Fibroblast of lung (primary cell): ENCODE measurements around the gene GPS1. TPM values are rescaled to one million over a fixed set of nuclear protein-coding genes. Genes with fewer than 3 reads are reported as not detected.

Source experiments
- DNase-seq, 2 donors: peaks; one replicate each; pipeline versions ENCODE4 v3.0.0 to v3.0.0-alpha.2; 2010; ENCODE audit warnings: low read depth in 2 of 2
- H2AFZ ChIP-seq: 2 replicates; pipeline ENCODE4 v1.5.1; 2012; ENCODE audit warnings: low read length, control low read depth, inconsistent platforms
- H3K27ac ChIP-seq: 2 replicates; pipeline ENCODE4 v1.5.1; 2011; ENCODE audit warnings: low read length, control low read depth; ENCODE audit not compliant: insufficient read depth
- H3K27me3 ChIP-seq: 2 replicates; pipeline ENCODE4 v1.5.1; 2011; ENCODE audit warnings: mild to moderate bottlenecking, low read length; ENCODE audit not compliant: control insufficient read depth, insufficient read depth
- H3K36me3 ChIP-seq: 2 replicates; pipeline ENCODE4 v1.5.1; 2011; ENCODE audit warnings: low read length; ENCODE audit not compliant: control insufficient read depth, insufficient read depth
- H3K4me1 ChIP-seq: 2 replicates; pipeline ENCODE4 v1.5.1; 2011; ENCODE audit warnings: low read length; ENCODE audit not compliant: control insufficient read depth, insufficient read depth; ENCODE audit errors: extremely low read depth
- H3K4me2 ChIP-seq: 2 replicates; pipeline ENCODE4 v1.5.1; 2011; ENCODE audit warnings: low read length, control low read depth; ENCODE audit not compliant: insufficient read depth; ENCODE audit errors: extremely low read depth
- H3K4me3 ChIP-seq, 4 experiments: fragments of 200-600 bp in 1 of 4; sonication (generic) in 1 of 4; replicated peaks in 1 of 4; 2 replicates each; pipeline ENCODE4 v1.5.1; 2011 to 2016; ENCODE audit warnings: low read length in 4 of 4, low read depth in 3 of 4, mild to moderate bottlenecking in 3 of 4, control low read depth in 2 of 4, inconsistent platforms in 1 of 4, mixed read lengths in 1 of 4; ENCODE audit not compliant: insufficient read depth in 1 of 4; ENCODE audit errors: control extremely low read depth in 1 of 4
- H3K79me2 ChIP-seq: 2 replicates; pipeline ENCODE4 v1.5.1; 2012; ENCODE audit warnings: mild to moderate bottlenecking, low read length, inconsistent platforms; ENCODE audit not compliant: control insufficient read depth, insufficient read depth
- H3K9ac ChIP-seq: 2 replicates; pipeline ENCODE4 v1.5.1; 2011; ENCODE audit warnings: mild to moderate bottlenecking, low read length, control low read depth; ENCODE audit not compliant: insufficient read depth
- H3K9me3 ChIP-seq: 2 replicates; pipeline ENCODE4 v1.5.1; 2012; ENCODE audit warnings: low read depth, low read length; ENCODE audit not compliant: control insufficient read depth, insufficient read depth
- H4K20me1 ChIP-seq: 2 replicates; pipeline ENCODE4 v1.5.1; 2011; ENCODE audit warnings: low read length; ENCODE audit not compliant: control insufficient read depth, insufficient read depth; ENCODE audit errors: extremely low read depth
- CTCF ChIP-seq, 2 donors: IDR thresholded peaks in 1 of 2; conservative IDR thresholded peaks in 1 of 2; 1 replicate in 1 of 2; 2 replicates in 1 of 2; pipeline ENCODE4 v1.5.1; 2011 to 2012; ENCODE audit warnings: low read length in 2 of 2, control low read depth in 1 of 2, inconsistent platforms in 1 of 2, low read depth in 1 of 2, mild to moderate bottlenecking in 1 of 2
- EZH2 ChIP-seq: IDR thresholded peaks from 2 replicates; pipeline ENCODE4 v1.5.1; 2012; ENCODE audit warnings: low read length, control low read depth, mild to moderate bottlenecking; ENCODE audit errors: missing control alignments
- polyA plus RNA-seq, 2 donors: library from polyadenylated mRNA; depleted of rRNA in 1 of 2; stranded (reverse) in 1 of 2; unstranded in 1 of 2; fragments of >200 nt; gene quantifications; 2 replicates each; pipeline ENCODE4 v1.2.1, GENCODE V29; 2011 to 2012; ENCODE audit warnings: missing spikeins in 1 of 2
- total RNA-seq: library from RNA; depleted of rRNA; stranded (reverse); fragments of >200 nt; gene quantifications from 2 replicates; pipeline ENCODE4 v1.2.1, GENCODE V29; 2014

Gene GPS1
- total and polyA plus RNA-seq, 2 donors (not counting 1 experiment from before 2014, with no cell fraction given): 53.3 to 76.6 TPM

- no peak for TF ChIP-seq EZH2
- TF ChIP-seq CTCF (conservative IDR thresholded peaks at IDR 0.05 in 1 of 2, IDR thresholded peaks at IDR 0.05 in 1 of 2; ENCODE audit: low read depth in 1 of 2, low read length in 2 of 2): no peak
- no peak overlapping the region for H3K9ac ChIP-seq
- no peaks in the 10 kb centered on the region for H3K27me3 ChIP-seq
- H3K4me1 ChIP-seq: no peaks in the 10 kb centered on the region
- H3K9me3 ChIP-seq: no peaks in the 10 kb centered on the region
- H3K36me3 ChIP-seq: no peaks in the 10 kb centered on the region
- no peaks in the 10 kb centered on the region for H3K79me2 ChIP-seq
- H3K4me3 ChIP-seq: no peak overlapping the region
- H3K4me2 ChIP-seq: no peak overlapping the region
- no peak overlapping the region for H3K27ac ChIP-seq
- H2AFZ ChIP-seq: no peak overlapping the region
- no peak for DNase-seq
- no peaks in the 10 kb centered on the region for H4K20me1 ChIP-seq
Observed at GRCh38 chr17:82072827-82073226, 21.1 kb downstream of the GPS1 start.

- Histone ChIP-seq H3K36me3 (no peaks in the 10 kb centered on the region), H3K9ac (no peak overlapping the region), H3K4me3 (no peak overlapping the region), H3K4me2 (no peak overlapping the region), H3K27me3 (no peaks in the 10 kb centered on the region), H4K20me1 (no peaks in the 10 kb centered on the region), H3K4me1 (no peaks in the 10 kb centered on the region), H3K9me3 (no peaks in the 10 kb centered on the region), H2AFZ (no peak overlapping the region), H3K27ac (no peak overlapping the region), H3K79me2 (no peaks in the 10 kb centered on the region)
- TF ChIP-seq EZH2 (no peak), CTCF (conservative IDR thresholded peaks at IDR 0.05 in 1 of 2, IDR thresholded peaks at IDR 0.05 in 1 of 2; ENCODE audit: low read depth in 1 of 2, low read length in 2 of 2) (no peak)
- DNase-seq: no peak
Observed at GRCh38 chr17:82073446-82073845, 21.7 kb downstream of the GPS1 start.

GRCh38 chr17:82076018-82076784 is 24.5 kb downstream of the GPS1 start:
- Histone ChIP-seq H3K27me3 (no peaks in the 10 kb centered on the region), H2AFZ (no peak overlapping the region), H3K4me3 (no peak overlapping the region), H3K36me3 (peaks cover 18% of the 10 kb centered on the region), H3K27ac (no peak overlapping the region), H4K20me1 (no peaks in the 10 kb centered on the region), H3K4me2 (no peak overlapping the region), H3K9me3 (no peaks in the 10 kb centered on the region), H3K9ac (no peak overlapping the region), H3K79me2 (no peaks in the 10 kb centered on the region), H3K4me1 (no peaks in the 10 kb centered on the region)
- TF ChIP-seq CTCF (conservative IDR thresholded peaks at IDR 0.05 in 1 of 2, IDR thresholded peaks at IDR 0.05 in 1 of 2; ENCODE audit: low read depth in 1 of 2, low read length in 2 of 2) (no peak), EZH2 (no peak)
- DNase-seq: no peak
